ENCODE measurements around the gene CMBL.
"Not testable (repeated sequence)": the region's sequence is repeated elsewhere in the genome, so short reads cannot be mapped to it uniquely, and the experiment has no call there.

Gene CMBL

GRCh38 chr5:10333154-10334006 lies 25.7 kb upstream of the CMBL start:
- no peak for DNase-seq

DNA sequence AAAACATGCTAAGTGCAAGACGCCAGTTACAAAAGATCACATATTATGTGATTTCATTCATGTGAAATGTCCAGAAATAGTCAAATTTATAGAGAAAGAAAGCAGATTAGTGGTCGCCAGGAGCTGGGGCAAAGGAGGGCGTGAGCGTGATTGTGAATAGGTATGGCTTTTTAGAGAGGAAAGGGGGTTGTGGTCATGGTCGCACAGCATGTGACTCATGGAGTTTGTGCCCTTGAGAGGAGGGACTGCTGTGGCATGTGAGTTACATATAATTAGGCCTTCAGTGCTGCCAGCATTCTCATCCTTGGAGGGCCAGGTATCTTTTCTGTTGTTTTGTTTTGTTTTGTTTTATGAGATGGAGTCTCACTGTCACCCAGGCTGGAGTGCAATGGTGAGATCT lies 24.6 kb upstream of the CMBL start:
- peak; percentile 28 for DNase-seq

GRCh38 chr5:10331341-10331796 lies 23.7 kb upstream of the CMBL start:
- peak; percentile 99 for DNase-seq

GRCh38 chr5:10330511-10331230 lies 23.0 kb upstream of the CMBL start:
- DNase-seq: no peak

- DNase-seq: no peak
Measured at GRCh38 chr5:10329820-10330481, 22.2 kb upstream of the CMBL start.

DNA sequence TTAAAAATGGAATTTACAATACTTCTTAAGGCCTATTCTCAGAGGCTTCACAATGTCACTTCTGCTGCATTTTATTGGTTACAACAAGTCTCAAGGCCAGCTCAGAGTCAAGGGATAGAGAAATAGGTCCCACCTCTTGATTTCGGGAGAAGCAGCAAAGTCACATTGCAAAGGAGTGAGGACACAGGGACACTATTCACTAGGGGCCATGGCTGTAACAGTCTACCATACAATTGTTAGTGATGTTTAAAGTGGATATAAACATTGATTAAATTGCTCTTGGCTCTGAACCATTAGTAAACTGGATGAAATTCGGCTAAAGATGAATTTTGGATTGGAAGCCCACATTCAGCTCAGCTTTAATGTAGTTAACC lies 21.7 kb upstream of the CMBL start:
- no peak for DNase-seq

DNA sequence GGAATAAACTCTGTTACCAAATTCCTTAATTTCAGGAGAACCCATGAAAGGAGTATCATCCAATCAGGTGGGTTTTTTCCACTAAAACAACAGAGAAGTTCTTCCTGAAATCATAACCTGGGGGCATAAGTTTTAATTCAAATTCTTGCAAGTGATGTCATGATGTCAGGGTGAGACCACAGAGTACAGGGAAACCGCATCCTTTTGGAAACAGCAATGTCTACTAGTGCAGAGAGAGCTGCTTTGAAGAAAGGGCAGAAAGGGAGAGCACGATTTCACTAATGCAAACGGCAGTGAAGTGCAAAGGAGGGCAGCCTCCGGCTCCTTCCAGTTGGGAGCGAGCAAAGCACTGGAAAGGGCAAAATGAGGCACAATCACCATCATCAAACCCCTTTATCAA lies 20.6 kb upstream of the CMBL start:
- DNase-seq: no peak

- DNase-seq: no peak
Measured at GRCh38 chr5:10324518-10325370, 17.0 kb upstream of the CMBL start.

- peak; percentile 52 for DNase-seq
Measured at GRCh38 chr5:10323588-10324488, 16.1 kb upstream of the CMBL start.

- DNase-seq: no peak
Measured at GRCh38 chr5:10321882-10322281, 14.2 kb upstream of the CMBL start.

- no peak for DNase-seq
Measured at GRCh38 chr5:10320793-10321192, 13.1 kb upstream of the CMBL start.

DNA sequence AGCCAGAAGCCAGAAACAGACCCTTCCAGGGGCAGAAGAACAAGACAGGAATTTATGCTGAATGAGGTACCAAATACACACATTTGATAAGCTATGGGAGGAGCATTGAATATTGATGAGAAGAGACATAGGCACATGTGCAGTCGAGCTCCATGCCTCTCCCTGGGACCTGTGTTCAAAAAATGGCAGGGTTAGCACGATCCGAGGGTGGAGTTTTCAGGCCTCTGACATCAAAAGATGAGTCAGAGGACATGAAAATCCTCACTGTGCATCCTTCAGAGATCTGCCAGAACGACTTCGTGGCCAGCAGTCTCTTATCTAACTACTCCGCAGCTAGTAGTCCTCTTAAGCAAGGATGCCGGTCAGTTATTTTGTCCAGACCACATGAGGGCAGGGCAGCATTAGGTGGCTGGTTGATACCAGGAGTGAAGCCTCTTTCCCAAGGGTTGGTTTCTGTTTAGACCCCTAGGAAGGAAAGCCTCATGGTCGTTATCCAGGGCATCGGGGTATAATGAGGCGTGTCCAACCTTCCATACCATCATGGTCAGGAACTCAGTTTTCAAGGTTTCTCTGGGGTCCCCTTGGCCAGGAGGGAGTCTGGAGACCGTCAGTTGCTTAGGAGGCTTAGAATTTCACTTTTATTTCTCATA lies 11.6 kb upstream of the CMBL start:
- DNase-seq: no peak

DNA sequence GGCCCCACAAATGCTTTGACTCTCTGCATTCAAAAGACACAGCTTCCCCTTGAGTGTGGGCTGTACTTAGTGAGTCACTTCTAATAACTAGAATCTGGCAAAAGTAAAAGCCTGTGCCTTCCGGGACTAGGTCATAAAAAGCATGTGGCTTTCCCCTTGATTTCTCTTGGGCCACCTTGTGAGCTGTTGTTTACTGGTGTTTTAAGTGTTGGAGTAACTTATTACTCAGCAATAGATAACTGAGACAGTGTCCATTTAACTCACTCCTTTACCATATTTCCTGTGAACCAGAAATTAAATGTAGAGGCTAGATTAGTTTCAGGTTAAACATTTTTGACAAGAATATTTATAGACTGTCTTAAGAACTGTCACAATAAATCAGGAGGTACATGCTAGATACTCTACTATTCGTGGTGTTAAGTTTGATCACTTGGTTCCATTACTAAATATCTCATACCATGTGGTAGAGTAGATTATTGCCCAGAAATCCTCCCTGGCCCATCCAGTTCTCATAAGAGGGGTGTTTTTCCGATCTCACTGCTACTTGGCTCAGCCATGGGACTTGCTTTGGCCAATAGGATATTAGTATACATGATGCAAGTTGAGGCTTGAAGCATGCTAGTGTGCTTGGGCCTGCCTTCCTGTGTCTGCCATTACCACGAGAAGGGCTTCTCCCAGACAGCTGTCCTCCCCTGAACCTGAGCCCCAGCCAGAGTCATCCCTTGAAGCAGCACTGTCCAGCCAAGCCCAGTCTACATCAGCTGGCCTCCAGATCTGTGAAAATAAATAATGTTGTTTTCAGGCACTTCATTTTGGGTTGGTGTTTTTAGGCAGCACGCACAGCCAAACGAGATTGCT lies 10.4 kb upstream of the CMBL start:
- DNase-seq: no peak

GRCh38 chr5:10315824-10316509 lies 8.3 kb upstream of the CMBL start:
- no peak for DNase-seq

- DNase-seq: no peak
Measured at GRCh38 chr5:10315201-10315600, 7.5 kb upstream of the CMBL start.

DNA sequence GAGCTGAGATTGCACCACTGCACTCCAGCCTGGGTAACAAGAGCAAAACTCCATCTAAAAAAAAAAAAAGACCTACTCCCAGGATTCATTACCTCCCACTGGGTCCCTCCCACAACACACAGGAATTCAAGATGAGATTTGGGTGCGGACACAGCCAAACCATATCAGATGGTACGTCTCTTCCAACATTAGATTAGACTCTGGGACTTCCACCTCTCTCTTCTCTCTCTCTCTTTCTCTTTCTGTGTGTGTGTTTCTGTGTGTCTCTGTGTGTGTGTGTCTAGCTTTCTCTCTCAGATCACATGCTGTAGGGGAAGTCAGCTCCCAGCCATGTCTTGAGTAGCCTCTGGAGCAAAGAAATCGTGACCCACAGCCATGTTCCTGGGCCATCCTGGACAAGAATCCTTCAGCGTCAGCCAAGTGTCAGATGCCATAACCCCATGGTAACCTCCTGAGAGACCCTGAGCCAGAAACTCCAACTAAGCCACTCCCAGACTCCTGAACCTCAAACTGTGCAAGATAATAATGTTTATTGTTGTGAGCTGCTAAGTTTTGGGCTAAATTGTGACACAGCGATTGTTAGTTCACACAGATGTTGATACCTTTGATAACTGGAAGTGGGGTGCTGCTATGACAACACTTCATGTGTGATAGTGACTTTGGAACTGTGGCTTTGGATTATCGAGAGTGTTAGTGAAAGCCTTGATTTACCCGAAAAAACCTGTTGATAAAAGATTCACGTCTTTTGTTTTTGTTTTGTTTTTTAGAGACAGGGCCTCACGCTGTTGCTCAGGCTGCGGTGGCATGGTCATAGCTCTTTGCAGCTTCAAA lies 4.1 kb upstream of the CMBL start:
- DNase-seq: no peak

- not testable (repeated sequence) for DNase-seq
Measured at GRCh38 chr5:10310835-10311570, 3.3 kb upstream of the CMBL start.
